GM19043 (cell line): ENCODE data around the gene PTPRR.
A peak's percentile ranks its signal among the peaks of the same experiment; 100 is the strongest.

Source experiments
- ATAC-seq: cut with Tn5 transposase; IDR thresholded peaks from one replicate; pipeline ENCODE4 v1.9.1; 2021; ENCODE audit warnings: low read depth; ENCODE audit not compliant: unreplicated experiment

The PTPRR gene

DNA sequence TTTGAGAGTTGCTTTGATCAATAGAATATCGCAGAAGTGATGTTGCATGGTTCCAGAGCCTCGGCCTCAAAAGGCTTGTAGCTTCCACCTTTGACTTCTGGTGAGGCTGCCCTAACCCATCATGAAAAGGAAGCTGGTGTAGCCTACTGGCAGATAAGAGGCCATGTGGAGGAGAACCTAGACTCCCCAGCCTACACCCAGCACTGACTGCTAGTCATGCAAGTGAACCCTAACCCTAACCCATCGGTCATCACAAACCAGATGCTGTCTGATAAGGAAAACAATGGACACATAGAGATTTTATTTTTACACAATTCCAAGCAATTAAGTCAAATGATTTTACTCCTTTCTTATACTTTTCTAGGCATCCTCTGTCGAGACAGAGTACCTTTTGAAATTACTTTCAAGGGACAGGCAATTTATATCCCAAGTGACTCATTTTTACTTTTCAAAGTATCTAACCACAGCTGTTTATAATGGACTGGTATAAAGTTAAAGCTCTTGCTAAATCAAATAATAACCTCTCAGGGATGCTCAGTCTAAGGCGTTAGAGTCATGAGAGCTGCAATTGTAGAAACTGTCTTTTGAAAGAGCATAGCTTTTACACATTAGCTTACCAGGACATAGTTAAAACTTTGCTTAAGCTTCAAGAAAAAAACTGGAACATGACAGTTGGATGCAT, 300.9 kb downstream of the PTPRR start:
- ATAC-seq: no peak

DNA sequence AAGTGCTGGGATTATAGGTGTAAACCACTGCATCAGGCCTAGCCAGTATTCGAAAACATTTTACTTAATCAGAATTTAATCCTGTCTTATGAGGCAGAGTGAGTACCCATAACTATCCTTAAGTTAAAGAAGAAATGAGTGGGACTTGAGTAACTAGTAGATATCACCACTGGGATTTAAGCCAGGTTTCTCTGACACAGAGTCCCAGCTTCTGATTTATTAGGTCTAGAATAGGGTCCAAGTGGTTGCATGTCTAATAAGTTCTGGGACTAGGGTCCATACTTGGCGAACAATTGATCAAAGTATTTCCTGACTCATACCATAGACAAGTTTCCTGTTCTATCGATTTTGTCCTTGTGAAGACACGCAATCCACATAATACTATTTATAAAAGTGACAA, 302.2 kb downstream of the PTPRR start:
- ATAC-seq: no peak

- ATAC-seq: no peak
These were observed 303.1 kb downstream of the PTPRR start for GRCh38 chr12:70617450-70617849.

DNA sequence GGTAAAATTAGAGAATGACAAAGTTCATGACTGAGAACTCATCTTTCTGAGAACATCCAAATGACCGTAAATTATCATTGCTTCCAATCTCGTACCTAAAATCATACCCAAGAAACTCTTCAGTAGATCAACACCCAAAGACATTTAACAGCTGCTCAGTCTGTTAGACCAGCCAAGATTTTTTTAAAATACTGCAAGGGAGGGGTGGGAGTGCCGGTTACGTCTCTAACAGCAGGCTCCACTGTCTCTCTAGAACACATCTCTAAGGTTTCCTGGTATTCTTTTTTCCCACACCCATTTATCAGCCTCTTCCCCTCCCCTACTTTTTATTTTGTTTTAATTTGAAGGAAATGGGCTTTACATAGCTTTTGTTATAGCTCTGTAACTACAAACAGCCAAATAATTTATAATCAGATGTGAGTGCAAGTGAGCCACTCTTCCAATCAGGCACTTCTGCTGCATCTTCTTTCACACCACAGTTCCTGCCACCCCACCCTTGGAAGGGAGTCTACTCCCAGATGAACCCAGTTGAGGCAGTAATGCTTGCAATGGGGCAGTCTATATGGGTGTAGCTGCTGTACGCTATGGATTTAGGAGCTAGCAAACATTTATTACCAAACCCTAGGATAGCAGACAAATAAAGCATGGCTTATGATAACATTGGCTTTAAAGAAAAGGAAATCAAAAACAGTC, 305.2 kb downstream of the PTPRR start:
- no peak for ATAC-seq

DNA sequence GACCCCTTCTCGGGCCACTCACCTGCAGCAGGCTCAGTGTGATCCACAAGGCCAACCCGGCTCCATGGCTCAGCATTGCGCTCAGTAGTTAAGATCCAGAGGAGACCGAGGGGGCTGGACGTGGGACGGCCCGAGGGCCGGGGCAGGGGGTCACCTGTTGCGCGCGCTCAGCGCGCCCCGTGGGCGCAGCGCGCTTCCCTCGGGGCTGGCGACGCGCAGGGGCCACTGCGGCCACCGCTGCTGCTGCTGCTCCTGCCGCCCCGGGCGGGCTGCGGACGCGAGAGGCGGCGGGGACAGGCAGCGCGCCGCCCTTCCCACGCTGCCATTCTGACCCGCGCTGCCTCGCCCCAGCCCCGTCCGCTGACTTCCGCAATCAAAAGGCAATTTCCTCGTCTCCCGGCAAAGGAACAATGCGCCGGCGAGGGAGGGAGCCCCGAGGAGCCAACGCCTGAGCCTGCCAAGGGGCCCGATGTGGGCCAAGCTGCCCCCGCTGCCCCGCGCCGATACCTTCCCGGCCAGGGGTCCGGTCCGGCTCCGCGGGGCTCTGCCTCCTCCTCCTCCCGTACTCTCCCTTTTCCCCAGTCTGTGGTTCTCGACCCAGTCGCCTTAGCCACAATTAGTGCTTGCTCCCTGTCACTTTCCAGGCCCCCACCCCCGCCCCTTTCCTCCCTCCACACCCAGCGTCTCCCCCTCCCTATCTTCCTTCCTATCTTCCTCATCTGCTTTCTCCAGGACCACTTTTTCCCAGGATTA, 310.6 kb downstream of the PTPRR start:
- no peak for ATAC-seq

- no peak for ATAC-seq
These were observed 311.3 kb downstream of the PTPRR start for GRCh38 chr12:70609203-70609602.

DNA sequence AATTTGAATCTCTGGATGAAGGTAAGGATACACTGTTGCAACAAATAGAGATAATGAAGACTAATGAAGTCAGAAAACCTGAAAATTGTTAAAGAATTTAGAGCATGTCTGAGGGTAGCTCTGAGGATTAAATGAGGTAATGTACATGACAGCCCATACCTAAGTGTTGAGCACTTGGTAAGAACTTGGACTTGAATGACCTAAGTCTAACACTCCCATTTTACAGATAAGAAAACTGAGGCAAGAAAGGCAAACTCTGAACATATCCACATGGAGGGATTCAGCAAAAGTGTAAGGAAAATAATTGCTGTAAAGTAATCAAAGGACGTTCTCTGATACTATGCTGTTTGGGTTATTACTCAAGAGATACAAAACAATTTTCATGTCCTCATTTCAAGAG, 312.4 kb downstream of the PTPRR start:
- ATAC-seq: no peak

DNA sequence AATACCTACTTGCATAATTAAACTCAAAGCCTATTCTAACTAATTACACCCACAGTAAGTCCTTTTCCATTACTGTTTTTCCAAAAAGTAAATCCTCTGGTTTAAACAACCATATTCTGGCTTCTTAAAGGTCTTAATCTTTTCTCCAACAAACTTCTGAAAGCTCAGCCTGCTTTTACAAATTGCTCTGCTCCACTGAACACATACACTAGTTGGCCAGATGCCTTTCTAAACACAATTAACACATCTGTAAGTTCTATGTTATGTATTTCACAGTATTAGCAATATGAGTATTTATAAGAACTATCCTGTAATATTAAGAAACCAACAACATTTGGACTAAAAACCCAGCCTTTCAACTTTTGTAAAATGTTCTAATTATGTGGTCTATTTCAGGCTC, 313.4 kb downstream of the PTPRR start:
- ATAC-seq: no peak

DNA sequence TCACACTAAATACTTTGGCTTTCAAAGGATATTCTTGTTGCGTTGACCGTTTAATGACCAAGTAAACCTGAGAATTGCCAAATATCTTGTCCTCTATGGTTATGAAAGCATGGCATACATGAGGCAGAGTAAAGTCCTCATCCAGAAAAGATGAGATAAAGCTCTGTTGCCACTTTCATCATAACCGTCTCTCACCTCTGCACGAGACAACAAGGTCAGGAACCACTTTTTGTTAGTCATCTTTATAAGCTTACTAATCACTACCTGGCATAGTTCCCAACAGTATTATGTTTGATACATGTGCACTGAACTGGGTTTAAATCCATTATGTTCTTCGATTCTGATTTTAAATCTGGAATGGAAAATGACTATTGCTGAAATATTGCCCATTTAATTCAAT, 314.6 kb downstream of the PTPRR start:
- ATAC-seq: no peak

DNA sequence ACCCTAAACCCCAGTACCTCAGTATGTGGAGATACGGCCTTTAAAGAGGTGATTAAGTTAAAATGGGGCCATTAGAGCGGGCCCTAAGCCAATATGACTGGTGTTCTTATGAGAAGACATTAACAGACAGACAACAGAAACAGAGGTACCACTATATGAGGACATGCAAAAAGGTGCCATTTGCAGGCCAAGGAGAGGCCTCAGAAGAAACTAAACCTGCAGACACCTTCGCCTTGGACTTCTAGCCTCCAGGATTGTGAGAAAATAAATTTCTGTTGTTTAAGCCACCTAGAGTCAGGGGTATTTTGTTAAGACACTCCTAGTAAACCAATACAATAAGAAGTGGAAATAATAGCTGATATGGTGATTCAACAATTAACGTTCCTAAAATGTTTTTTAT, 315.9 kb downstream of the PTPRR start:
- no peak for ATAC-seq

DNA sequence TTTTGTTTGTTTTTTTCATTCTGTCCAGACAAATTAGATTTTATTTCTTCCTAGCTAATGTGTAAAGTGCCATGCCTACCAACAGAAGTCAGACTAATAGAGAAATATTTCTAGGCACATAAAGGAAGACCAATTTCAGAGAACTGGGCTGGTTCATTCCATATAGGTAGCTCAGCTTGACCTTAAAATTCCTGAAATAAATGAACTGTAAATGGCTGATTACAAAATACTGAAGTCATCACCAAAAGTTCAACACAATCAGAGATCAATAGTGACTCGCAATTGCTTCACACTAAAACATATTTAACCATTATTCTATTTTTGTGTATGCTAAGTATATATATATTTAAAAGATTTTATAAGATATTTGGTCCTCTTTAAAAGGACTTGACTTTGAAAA, 317.5 kb downstream of the PTPRR start:
- no peak for ATAC-seq

- no peak for ATAC-seq
These were observed 321.9 kb downstream of the PTPRR start for GRCh38 chr12:70598467-70599193.

DNA sequence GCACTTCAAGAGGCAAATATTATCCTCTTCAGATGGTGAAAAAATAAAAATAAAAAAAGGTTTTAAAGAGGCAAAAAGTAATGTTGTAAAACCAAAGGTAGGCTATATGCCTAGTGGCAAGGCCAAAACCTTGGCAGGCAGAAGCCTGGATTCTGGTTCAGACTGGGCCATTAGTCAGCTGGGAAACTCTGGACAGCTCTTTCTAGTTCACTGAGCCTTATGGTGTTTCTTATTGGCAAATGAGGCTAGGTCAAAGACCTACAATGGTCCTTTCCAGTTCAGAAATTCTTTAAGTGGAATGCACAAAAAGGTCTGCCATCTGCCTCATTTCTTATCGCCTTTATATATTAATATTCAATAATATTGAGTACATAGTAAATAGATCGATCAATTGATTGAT, 327.9 kb downstream of the PTPRR start:
- no peak for ATAC-seq

- ATAC-seq: no peak
These were observed 329.9 kb downstream of the PTPRR start for GRCh38 chr12:70590549-70591226.

DNA sequence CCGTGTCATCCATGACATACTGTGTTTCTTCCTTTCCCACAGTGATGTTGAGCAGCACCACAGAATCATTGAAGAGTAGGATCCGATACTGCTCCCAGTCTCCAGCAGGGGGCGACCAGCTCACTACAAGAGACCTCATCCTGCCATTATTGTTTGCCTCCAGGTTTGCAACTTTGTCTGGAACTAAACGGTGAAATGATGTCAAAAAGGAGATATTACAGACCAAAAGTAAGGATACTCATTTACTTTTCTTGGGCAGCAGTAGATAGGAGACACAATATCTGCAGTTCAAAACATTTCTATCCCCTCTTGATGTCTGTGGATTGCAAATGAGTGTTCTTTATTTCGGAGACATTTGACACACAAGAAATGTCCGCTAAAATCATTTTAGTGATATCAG, 330.5 kb downstream of the PTPRR start:
- ATAC-seq: peak; percentile 94
